Thoracic aorta (tissue), 2 donors: ENCODE results near the gene SPAG8. TPM values are rescaled to one million over a fixed set of nuclear protein-coding genes. Genes with fewer than 3 reads are reported as not detected.

Experiments
- ATAC-seq: fragments of 150-250 bp; one replicate; pipeline ENCODE4 v1.8.0; 2017; ENCODE audit warnings: low read depth; ENCODE audit not compliant: insufficient number of reproducible peaks, low FRiP score
- DNase-seq: peaks from one replicate; pipeline ENCODE4 v3.0.0-alpha.2; 2020; ENCODE audit warnings: low spot score
- H3K27ac ChIP-seq, 2 donors: fragments of 200-600 bp; sonication (generic); 1 replicate in 1 of 2; 2 replicates in 1 of 2; pipeline ENCODE4 v1.5.1; 2016; ENCODE audit warnings: mild to moderate bottlenecking in 2 of 2, moderate library complexity in 2 of 2
- H3K27me3 ChIP-seq: fragments of 200-600 bp; sonication (generic); replicated peaks from 2 replicates; pipeline ENCODE4 v1.6.0; 2016; ENCODE audit warnings: mild to moderate bottlenecking; ENCODE audit not compliant: insufficient read depth
- H3K36me3 ChIP-seq: fragments of 200-600 bp; sonication (generic); one replicate; pipeline ENCODE4 v1.5.1; 2016
- H3K4me1 ChIP-seq, 2 donors: fragments of 200-600 bp; sonication (generic); 1 replicate in 1 of 2; 2 replicates in 1 of 2; pipeline versions ENCODE4 v1.5.1 to v1.6.0; 2016; ENCODE audit warnings: low read depth in 2 of 2, mild to moderate bottlenecking in 1 of 2; ENCODE audit not compliant: control insufficient read depth in 1 of 2
- H3K4me3 ChIP-seq: fragments of 200-600 bp; sonication (generic); 2 replicates; pipeline ENCODE4 v1.5.1; 2016; ENCODE audit warnings: mild to moderate bottlenecking
- H3K9me3 ChIP-seq: fragments of 200-600 bp; sonication (generic); 2 replicates; pipeline ENCODE4 v1.5.1; 2016
- total RNA-seq, 2 donors: library from RNA; depleted of rRNA; stranded (reverse); fragments of >200 nt; gene quantifications; one replicate each; pipeline versions ENCODE4 v1.1.0 to v1.2.3, GENCODE V29; 2016
- TF ChIP-seq, protein P1 (sequence below): fragments of 200-600 bp; sonication (generic); IDR thresholded peaks from one replicate; pipeline ENCODE4 v1.5.1; 2019; ENCODE audit warnings: antibody characterized with exemption

Gene SPAG8
- total RNA-seq, 2 donors from 2014 or later: 0.21 to 5.7 TPM

DNA sequence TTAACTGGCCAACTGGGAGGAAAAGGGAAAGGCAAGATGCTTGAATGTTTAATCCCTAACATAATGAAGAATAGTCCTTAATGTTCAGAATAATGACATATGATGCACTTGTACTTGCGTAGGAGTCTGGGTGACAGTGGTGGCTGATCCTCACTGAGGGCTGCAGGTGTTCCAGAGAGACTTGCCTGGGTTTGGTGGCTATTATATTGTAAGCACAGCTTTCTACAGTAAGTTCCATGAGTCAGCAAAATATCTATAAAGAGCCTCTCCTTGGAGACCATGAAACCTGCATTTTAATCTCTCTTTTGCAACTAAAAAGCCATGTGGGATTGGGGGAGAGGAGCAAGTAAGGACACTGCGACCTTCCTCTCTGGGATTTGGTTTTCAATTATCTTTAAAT lies 22.5 kb downstream of the SPAG8 start:
- TF ChIP-seq, protein P1, sequence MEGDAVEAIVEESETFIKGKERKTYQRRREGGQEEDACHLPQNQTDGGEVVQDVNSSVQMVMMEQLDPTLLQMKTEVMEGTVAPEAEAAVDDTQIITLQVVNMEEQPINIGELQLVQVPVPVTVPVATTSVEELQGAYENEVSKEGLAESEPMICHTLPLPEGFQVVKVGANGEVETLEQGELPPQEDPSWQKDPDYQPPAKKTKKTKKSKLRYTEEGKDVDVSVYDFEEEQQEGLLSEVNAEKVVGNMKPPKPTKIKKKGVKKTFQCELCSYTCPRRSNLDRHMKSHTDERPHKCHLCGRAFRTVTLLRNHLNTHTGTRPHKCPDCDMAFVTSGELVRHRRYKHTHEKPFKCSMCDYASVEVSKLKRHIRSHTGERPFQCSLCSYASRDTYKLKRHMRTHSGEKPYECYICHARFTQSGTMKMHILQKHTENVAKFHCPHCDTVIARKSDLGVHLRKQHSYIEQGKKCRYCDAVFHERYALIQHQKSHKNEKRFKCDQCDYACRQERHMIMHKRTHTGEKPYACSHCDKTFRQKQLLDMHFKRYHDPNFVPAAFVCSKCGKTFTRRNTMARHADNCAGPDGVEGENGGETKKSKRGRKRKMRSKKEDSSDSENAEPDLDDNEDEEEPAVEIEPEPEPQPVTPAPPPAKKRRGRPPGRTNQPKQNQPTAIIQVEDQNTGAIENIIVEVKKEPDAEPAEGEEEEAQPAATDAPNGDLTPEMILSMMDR: no peak
- H3K4me3 ChIP-seq: no peak overlapping the region
- DNase-seq (no peak), ATAC-seq (no peak)
- no peaks in the 10 kb centered on the region for H3K27me3 ChIP-seq
- peaks cover 15 to 33% of the 10 kb centered on the region in 2 donors for H3K4me1 ChIP-seq
- no peaks in the 10 kb centered on the region for H3K36me3 ChIP-seq
- H3K27ac ChIP-seq: no peak overlapping the region
- H3K9me3 ChIP-seq: no peaks in the 10 kb centered on the region

DNA sequence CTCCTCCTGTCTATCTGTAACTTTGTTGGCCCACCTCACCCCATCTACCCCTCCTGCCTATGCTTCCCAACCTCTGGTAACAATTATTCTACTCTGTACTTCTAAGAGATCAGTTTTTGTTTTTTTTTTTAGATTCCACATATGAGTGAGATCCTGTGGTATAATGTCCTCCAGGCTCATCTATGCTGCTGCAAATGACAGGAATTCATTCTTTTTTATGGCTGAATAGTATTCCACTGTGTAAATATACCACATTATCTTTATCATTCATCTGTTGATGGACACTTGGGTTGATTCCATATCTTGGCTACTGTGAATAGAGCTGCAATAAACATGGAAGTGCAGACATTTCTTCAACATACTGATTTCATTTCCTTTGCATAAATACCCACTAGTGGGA lies 28.6 kb downstream of the SPAG8 start:
- TF ChIP-seq, protein P1: no peak
- Histone ChIP-seq H3K9me3 (no peaks in the 10 kb centered on the region), H3K27ac (no peak overlapping the region), H3K4me1 (no peaks in the 10 kb centered on the region), H3K4me3 (no peak overlapping the region), H3K27me3 (no peaks in the 10 kb centered on the region), H3K36me3 (no peaks in the 10 kb centered on the region)
- DNase-seq: no peak
- ATAC-seq: no peak

DNA sequence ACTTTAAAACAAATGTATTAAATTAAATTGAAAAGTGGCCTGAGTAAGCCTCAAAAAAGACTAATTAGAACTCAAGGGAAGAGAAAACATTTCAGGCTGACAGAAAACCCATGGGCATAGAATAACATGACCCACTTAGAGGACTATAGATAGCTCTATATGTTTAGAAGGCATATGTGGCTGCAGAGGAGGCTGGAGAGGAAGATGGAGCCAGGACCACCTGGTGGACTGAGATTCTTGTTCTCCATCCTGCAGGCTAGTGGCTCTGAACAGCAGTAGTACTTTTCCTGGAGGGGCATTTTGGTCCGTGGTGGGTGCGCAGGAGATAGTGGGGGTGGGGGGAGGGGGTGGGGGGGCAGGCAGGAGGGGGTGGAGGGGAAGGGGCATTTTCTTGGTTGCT lies 31.0 kb downstream of the SPAG8 start:
- Histone ChIP-seq H3K27ac (no peak overlapping the region), H3K27me3 (no peaks in the 10 kb centered on the region), H3K36me3 (no peaks in the 10 kb centered on the region), H3K4me1 (no peaks in the 10 kb centered on the region), H3K9me3 (no peaks in the 10 kb centered on the region), H3K4me3 (no peak overlapping the region)
- DNase-seq (no peak), ATAC-seq (no peak)
- TF ChIP-seq, protein P1: no peak

DNA sequence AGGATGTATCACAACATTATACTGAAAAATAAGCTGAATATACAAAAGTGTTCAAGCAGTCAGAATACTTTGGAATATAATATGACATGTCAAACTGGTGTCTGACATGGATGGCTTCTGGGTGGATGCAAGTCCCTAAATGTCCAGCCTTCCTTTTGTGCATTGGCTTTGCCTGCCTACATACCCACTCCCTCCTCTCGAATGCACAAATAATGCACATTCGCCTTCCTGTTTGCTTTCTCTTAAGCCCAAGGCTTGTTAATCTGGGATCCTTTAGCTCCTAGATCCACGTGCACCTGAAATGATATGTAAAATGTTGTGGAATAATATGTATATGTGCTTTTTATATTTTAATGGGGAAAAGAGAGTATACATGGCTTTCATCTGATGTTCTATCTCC lies 33.6 kb downstream of the SPAG8 start:
- no peak for DNase-seq
- TF ChIP-seq, protein P1: no peak

DNA sequence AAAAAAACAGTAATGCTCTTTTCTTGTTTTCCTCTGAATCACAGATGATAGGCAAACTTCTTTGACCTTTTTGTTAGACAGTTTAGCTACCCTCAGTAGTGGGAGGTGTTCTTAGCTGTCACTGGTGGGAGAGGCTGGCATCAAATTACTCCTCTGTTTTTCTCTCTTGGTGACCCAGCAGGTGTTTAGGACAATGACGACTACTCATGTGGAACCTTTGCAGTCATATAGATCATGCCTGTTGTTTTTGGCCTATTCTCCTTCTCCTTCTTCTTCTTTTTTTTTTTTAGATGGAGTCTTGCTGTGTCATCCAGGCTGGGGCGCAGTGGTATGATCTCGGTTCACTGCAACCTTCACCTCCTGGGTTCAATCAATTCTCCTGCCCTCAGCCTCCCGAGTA lies 36.0 kb downstream of the SPAG8 start:
- no peak for ATAC-seq
- peaks cover 6 to 13% of the 10 kb centered on the region in 2 donors for H3K4me1 ChIP-seq

More for the DNA sequence above, 33.6 kb downstream of the SPAG8 start:
- no peak overlapping the region for H3K4me3 ChIP-seq
- no peak overlapping the region for H3K27ac ChIP-seq
- no peaks in the 10 kb centered on the region for H3K36me3 ChIP-seq
- no peaks in the 10 kb centered on the region for H3K4me1 ChIP-seq
- H3K9me3 ChIP-seq: no peaks in the 10 kb centered on the region
- no peaks in the 10 kb centered on the region for H3K27me3 ChIP-seq
- no peak for ATAC-seq

More for the DNA sequence above, 36.0 kb downstream of the SPAG8 start:
- Histone ChIP-seq H3K27ac (no peak overlapping the region), H3K4me3 (no peak overlapping the region), H3K9me3 (no peaks in the 10 kb centered on the region), H3K27me3 (no peaks in the 10 kb centered on the region), H3K36me3 (no peaks in the 10 kb centered on the region)
- no peak for DNase-seq
- TF ChIP-seq, protein P1: no peak
